Suppressor macrophage treated with lipopolysaccharide for 1 hour (primary cell): ENCODE measurements around the gene ACER2.
A peak's percentile ranks its signal among the peaks of the same experiment; 100 is the strongest.

ENCODE experiments used
- DNase-seq, 3 donors: peaks; one replicate each; pipeline ENCODE4 v3.0.0-alpha.2; 2020 to 2022

Gene ACER2

GRCh38 chr9:19490269-19490668 lies 81.5 kb downstream of the ACER2 start:
- no peak for DNase-seq

- DNase-seq, result no peak
These were observed 82.0 kb downstream of the ACER2 start for GRCh38 chr9:19490828-19491227.

GRCh38 chr9:19492775-19493173 lies 84.0 kb downstream of the ACER2 start:
- DNase-seq, result no peak

GRCh38 chr9:19493174-19493811 lies 84.5 kb downstream of the ACER2 start:
- peak; percentile 69 to 89 (median 76) for DNase-seq

GRCh38 chr9:19493876-19494275 lies 85.1 kb downstream of the ACER2 start:
- no peak for DNase-seq

GRCh38 chr9:19495186-19496028 lies 86.6 kb downstream of the ACER2 start:
- DNase-seq, result no peak

GRCh38 chr9:19496321-19497050 lies 87.7 kb downstream of the ACER2 start:
- peak; percentile 25 to 51 (median 41) for DNase-seq

- no peak for DNase-seq
These were observed 88.5 kb downstream of the ACER2 start for GRCh38 chr9:19497276-19497675.

GRCh38 chr9:19498015-19498414 lies 89.2 kb downstream of the ACER2 start:
- DNase-seq, result peak; percentile 46 to 68 (median 54)
